Neural cell (in vitro differentiated cells): ENCODE results near the gene ANKS1B.

Source experiments
- EP300 ChIP-seq: fragments of 450-650 bp; conservative IDR thresholded peaks from 2 replicates; pipeline ENCODE4 v1.6.1; 2014; ENCODE audit warnings: antibody characterized with exemption, mild to moderate bottlenecking, moderate library complexity; ENCODE audit not compliant: poor library complexity, severe bottlenecking
- TF ChIP-seq, protein P1 (sequence below): fragments of 450-650 bp; IDR thresholded peaks from 2 replicates; pipeline ENCODE4 v1.5.1; 2014; ENCODE audit warnings: antibody characterized with exemption, mild to moderate bottlenecking, moderate library complexity; ENCODE audit not compliant: poor library complexity, severe bottlenecking

DNA sequence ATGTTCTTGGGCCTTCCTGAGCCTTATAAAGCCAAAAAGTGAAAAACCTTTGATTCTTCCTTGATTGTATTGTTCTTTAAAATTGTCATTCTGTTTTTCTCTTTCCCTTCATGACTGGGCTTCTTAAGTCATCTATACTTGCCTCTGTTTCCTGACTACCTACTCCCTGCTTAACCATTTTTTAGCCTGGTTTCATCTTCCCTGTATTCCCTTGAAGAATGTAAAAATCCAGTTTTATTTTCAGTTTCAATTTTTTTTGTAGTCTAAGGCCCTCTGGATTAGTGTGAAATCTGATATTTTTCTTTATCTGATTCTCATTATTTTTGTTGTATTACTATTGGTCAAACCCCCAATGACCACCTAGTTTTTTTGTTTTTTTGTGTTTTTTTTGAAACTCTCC is 1293.4 kb downstream of the ANKS1B start:
- TF ChIP-seq, protein P1, sequence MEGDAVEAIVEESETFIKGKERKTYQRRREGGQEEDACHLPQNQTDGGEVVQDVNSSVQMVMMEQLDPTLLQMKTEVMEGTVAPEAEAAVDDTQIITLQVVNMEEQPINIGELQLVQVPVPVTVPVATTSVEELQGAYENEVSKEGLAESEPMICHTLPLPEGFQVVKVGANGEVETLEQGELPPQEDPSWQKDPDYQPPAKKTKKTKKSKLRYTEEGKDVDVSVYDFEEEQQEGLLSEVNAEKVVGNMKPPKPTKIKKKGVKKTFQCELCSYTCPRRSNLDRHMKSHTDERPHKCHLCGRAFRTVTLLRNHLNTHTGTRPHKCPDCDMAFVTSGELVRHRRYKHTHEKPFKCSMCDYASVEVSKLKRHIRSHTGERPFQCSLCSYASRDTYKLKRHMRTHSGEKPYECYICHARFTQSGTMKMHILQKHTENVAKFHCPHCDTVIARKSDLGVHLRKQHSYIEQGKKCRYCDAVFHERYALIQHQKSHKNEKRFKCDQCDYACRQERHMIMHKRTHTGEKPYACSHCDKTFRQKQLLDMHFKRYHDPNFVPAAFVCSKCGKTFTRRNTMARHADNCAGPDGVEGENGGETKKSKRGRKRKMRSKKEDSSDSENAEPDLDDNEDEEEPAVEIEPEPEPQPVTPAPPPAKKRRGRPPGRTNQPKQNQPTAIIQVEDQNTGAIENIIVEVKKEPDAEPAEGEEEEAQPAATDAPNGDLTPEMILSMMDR, result no peak
- no peak for TF ChIP-seq EP300
